HG03039 (cell line): ENCODE measurements around the gene SYNM.

Source experiments
- ATAC-seq: cut with Tn5 transposase; IDR thresholded peaks from one replicate; pipeline ENCODE4 v1.9.1; 2021; ENCODE audit warnings: mild to moderate bottlenecking, moderate library complexity; ENCODE audit not compliant: unreplicated experiment

The SYNM gene

GRCh38 chr15:99138491-99138982, 33.7 kb downstream of the SYNM start:
- no peak for ATAC-seq

GRCh38 chr15:99139276-99139675, 34.4 kb downstream of the SYNM start:
- ATAC-seq, result no peak

GRCh38 chr15:99140590-99140989, 35.7 kb downstream of the SYNM start:
- ATAC-seq, result no peak

- no peak for ATAC-seq
Measured at GRCh38 chr15:99141943-99142342, 37.1 kb downstream of the SYNM start.

- ATAC-seq, result no peak
Measured at GRCh38 chr15:99142562-99142961, 37.7 kb downstream of the SYNM start.

- no peak for ATAC-seq
Measured at GRCh38 chr15:99143242-99143641, 38.4 kb downstream of the SYNM start.

DNA sequence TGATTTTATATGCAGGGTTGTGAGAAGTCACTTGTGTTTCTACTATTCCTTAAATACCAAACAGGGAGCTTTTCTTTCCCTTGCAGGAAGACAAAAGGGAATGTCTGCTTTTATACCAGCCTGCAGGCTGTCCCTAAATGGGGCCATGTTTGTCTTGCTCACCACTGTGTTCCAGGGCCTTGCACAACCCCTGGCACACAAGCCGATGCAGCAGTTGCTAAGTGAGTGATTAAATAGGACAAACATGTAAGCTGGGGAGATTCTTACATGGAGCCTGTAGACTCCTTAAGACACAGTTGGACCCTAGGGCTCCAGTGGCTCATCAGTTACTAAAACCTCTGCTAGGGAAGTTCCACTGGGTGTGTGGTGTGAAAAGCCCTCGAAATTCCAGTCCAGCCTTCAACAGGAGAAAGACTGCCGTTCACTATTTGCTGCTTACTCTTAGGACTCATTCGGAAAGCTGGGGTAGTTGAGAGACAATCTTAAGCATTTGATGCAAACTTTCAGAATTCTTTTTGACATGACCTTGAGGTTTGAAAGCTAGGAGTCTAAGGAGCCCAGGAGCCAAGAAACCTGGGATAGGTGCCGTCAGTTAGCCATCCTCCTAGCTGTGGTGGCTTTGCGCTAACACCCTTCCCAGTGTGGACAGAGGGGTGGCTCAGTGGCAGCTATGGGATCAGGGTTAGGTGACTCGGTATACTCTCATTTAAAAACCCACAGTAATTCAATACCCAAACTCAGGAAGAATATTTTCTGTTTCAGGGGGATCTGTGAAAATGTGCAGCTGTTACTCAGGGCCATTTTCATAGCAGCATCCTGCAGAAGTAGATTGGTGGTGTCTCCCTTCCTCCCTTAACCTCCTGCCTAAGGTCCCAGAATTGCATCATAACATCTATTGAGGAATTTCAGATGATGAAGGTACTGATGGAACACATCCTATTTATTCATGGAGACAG, 39.1 kb downstream of the SYNM start:
- ATAC-seq, result no peak

DNA sequence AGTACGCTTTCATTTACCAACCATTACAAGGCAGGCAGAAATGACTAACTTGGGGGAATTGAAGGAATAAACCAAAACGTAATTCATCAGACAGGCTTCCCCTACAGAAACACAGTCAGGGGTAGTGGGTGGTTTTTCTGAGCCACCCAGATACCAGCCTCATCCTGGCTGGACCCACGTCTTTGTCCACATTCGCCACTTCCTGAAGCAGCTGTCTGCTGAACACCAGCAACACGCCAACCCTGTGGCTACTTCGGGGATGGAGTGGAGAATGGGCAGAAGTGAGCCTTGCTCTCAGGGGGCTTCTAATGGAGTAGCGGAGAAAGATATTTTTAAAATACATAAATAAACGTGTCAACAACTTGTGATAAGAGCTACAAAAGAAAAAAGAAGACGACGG, 40.1 kb downstream of the SYNM start:
- ATAC-seq, result no peak

- no peak for ATAC-seq
Measured at GRCh38 chr15:99145778-99146177, 40.9 kb downstream of the SYNM start.

DNA sequence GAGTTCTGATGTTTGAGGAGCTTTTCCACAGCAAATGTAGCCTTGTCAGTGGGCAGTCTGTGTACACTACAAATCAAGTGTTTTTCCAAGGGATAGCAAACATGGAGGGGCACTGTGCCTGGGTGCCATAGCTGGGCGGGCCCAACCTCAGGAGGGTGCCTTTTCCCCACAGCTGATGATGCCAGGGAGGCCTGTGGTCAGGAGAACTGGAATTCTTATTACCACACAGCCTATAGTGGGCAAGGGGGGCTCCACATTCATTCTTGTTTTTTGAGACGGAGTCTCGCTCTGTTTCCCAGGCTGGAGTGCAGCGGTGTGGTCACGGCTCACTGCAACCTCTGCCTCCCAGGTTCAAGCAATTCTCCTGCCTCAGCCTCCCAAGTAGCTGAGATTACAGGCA, 41.8 kb downstream of the SYNM start:
- no peak for ATAC-seq

DNA sequence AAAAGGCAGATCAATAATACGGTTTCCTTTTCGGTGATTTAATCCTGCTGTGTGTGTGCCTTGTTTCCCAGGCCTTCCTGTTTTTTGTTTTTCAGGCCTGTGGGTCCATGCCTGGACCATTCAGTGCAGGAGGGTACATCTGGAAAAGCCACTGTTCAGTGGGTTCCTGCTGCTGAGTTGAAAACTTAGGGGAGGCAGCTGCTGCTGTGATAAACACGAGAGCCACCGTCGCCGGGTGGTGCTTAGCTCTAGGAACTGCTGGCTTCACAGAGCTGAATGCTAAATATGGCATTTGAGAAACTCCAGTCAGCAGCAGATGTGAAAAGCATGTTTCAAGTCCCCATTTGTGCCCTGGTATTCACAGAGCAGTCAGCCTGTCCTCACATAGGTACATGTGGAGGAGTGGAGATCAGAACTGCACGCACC, 44.0 kb downstream of the SYNM start:
- no peak for ATAC-seq

GRCh38 chr15:99149366-99149765, 44.5 kb downstream of the SYNM start:
- ATAC-seq, result no peak

GRCh38 chr15:99151156-99151555, 46.3 kb downstream of the SYNM start:
- ATAC-seq, result no peak

GRCh38 chr15:99153026-99153535, 48.2 kb downstream of the SYNM start:
- ATAC-seq, result no peak

DNA sequence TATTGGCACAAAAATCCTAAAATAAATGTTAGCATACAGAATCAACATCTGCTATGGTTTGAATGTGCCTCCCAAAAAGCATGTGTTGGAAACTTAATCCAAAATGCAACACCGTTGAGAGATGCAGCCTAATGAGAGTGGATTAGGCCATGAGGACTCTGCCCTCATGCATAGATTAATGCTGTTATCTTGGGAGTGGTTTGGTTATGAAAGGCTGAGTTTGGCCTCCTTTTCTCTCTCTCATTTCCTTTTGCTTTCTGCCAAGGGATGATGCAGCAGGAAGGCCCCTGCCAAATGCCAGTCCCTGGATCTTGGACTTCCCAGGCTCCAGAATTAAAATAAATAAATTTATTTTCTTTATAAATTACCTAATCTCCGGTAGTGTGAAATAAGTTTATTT, 49.4 kb downstream of the SYNM start:
- ATAC-seq, result no peak

GRCh38 chr15:99155961-99156443, 51.1 kb downstream of the SYNM start:
- no peak for ATAC-seq

GRCh38 chr15:99157456-99157855, 52.6 kb downstream of the SYNM start:
- no peak for ATAC-seq

DNA sequence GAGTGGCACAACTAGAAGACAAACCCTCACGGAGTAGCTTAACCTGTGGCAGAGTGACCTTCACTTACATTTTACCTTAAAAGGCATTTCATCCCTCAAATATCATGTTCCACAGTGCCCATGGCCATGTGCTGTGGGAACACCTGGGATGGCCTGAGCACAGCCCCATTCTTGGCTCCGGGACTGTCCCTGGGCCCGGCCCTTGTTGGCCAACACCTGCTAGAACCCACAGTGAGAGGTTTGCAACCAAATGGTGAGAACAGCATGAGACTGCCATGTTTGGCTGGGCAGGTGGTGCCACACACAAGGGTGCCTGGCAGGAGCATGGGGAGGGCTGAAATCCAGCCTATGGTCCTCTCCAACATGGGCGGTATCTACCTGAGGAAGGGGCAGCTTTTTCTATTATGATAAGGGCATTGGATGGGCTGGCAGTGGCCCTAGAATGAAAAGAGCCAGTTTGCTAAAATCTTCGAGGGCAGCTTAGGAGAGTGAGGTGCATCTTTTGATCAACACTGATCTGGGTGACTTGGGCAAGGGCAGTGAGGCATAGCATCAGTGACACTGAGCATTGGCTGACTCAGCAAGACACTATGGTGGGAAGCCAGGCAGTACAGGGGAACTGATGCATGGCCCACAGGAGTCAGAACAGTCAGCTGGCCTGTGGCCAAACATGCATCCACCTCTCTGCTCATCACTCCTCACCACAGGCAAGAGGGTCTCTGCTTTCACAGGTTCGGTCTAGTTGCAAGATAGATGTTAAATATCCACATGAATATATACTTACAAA, 53.9 kb downstream of the SYNM start:
- no peak for ATAC-seq

DNA sequence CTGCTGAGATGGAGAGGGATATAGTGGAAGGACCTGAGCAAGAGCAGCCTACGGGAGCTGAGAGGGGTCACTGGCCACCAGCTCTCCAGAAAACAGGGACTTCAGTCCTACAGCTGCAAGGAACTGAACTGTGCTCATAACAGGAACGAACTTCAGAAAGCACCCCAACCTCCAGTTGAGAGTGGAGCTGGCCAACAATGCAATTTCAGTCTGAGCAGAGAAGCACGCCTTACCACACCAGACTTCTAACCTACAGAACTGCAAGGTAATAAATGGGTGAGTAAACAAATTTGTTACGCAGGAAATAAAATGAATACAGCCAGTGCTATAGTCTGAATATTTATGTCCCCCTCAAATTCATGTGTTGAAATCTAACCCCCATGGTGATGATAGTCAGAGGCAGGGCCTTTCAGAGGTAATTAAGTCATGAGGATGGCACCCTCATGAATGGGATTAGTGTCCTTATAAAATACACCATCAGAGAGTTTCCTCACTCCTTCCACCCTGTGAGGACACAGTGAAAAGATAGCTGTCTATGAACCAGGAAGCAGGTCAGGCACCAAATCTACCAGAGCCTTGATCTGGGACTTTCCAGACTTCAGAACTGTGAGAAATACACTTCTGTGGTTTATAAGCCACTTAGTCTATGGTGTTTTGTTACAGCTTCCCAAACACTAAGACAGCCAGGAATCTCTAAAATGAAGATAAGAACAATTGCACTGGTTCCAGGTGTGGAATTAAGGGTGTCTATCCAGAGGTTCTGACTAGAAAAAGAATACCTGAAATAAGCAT, 58.6 kb downstream of the SYNM start:
- ATAC-seq, result no peak

- ATAC-seq, result no peak
Measured at GRCh38 chr15:99164119-99164518, 59.2 kb downstream of the SYNM start.
